WTC11 (cell line): ENCODE measurements around the gene GNLY. TPM values are rescaled to one million over a fixed set of nuclear protein-coding genes. Genes with fewer than 3 reads are reported as not detected.

ENCODE experiments used
- ATAC-seq: fragments of 200-7000 bp; cut with Tn5 transposase; 2 replicates; pipeline ENCODE4 v1.10.0; 2021; ENCODE audit warnings: mild to moderate bottlenecking, moderate library complexity
- CTCF ChIA-PET: fragments of 300-600 bp; sonication (Branson Sonifier 250); formaldehyde crosslinking; loops from one replicate; lab custom pipeline; 2021; ENCODE audit warnings: antibody characterized with exemption; lab: Charles Lee
- POLR2A ChIA-PET: fragments of 350-600 bp; sonication (Branson Sonifier 250); formaldehyde crosslinking; loops from one replicate; lab custom pipeline; 2021; ENCODE audit warnings: antibody characterized with exemption; lab: Charles Lee
- DNase-seq: peaks from one replicate; pipeline ENCODE4 v3.0.0; 2021; ENCODE audit warnings: low spot score
- H3K27ac Mint-ChIP-seq: 2 replicates; pipeline ENCODE4 v1.8.0; 2021; ENCODE audit warnings: mixed read lengths
- H3K27me3 Mint-ChIP-seq: 2 replicates; pipeline ENCODE4 v1.8.0; 2021; ENCODE audit warnings: low read depth, mild to moderate bottlenecking, moderate library complexity, mixed read lengths
- H3K36me3 Mint-ChIP-seq: 2 replicates; pipeline ENCODE4 v1.8.0; 2021; ENCODE audit warnings: mixed read lengths
- H3K4me1 Mint-ChIP-seq: 2 replicates; pipeline ENCODE4 v1.8.0; 2022; ENCODE audit warnings: mixed read lengths
- H3K4me3 Mint-ChIP-seq: 2 replicates; pipeline ENCODE4 v1.8.0; 2021; ENCODE audit warnings: mild to moderate bottlenecking, moderate library complexity, mixed read lengths
- H3K9me3 Mint-ChIP-seq: 2 replicates; pipeline ENCODE4 v1.8.0; 2021; ENCODE audit warnings: mixed read lengths
- CBFB ChIP-seq: sonication (generic); formaldehyde crosslinking; IDR thresholded peaks from 2 replicates; pipeline ENCODE4 v1.8.1; 2022; ENCODE audit warnings: mild to moderate bottlenecking, low read depth, missing genetic modification reagents
- CREB1 ChIP-seq: sonication (generic); formaldehyde crosslinking; IDR thresholded peaks from 2 replicates; pipeline ENCODE4 v1.8.0; 2023; ENCODE audit warnings: mild to moderate bottlenecking, missing genetic modification reagents
- MLX ChIP-seq: sonication (generic); formaldehyde crosslinking; IDR thresholded peaks from 2 replicates; pipeline ENCODE4 v1.8.1; 2023; ENCODE audit warnings: mild to moderate bottlenecking, missing genetic modification reagents, moderate library complexity
- MXD4 ChIP-seq: fragments of 250-450 bp; sonication (Bioruptor Pico); IDR thresholded peaks from 2 replicates; pipeline ENCODE4 v1.8.0; 2021; ENCODE audit warnings: mild to moderate bottlenecking, moderate library complexity, borderline replicate concordance
- MYBL2 ChIP-seq: sonication (generic); formaldehyde crosslinking; IDR thresholded peaks from 2 replicates; pipeline ENCODE4 v1.8.1; 2023; ENCODE audit warnings: mild to moderate bottlenecking, moderate library complexity, missing genetic modification reagents
- PRRX2 ChIP-seq: fragments of 250-450 bp; sonication (Bioruptor Pico); IDR thresholded peaks from 2 replicates; pipeline ENCODE4 v1.8.0; 2021; ENCODE audit warnings: mild to moderate bottlenecking
- SMAD3 ChIP-seq: sonication (generic); formaldehyde crosslinking; IDR thresholded peaks from 2 replicates; pipeline ENCODE4 v1.8.0; 2022; ENCODE audit warnings: missing genetic modification reagents, mild to moderate bottlenecking, borderline replicate concordance
- SMAD4 ChIP-seq: sonication (generic); formaldehyde crosslinking; IDR thresholded peaks from 2 replicates; pipeline ENCODE4 v1.8.0; 2022; ENCODE audit warnings: mild to moderate bottlenecking, missing genetic modification reagents
- SP1 ChIP-seq: sonication (generic); formaldehyde crosslinking; conservative IDR thresholded peaks from 2 replicates; pipeline ENCODE4 v1.8.1; 2022; ENCODE audit warnings: missing genetic modification reagents
- TCF7 ChIP-seq: sonication (generic); formaldehyde crosslinking; IDR thresholded peaks from 2 replicates; pipeline ENCODE4 v1.8.0; 2022; ENCODE audit warnings: mild to moderate bottlenecking, low read depth, missing genetic modification reagents, moderate library complexity
- ZBTB21 ChIP-seq: sonication (generic); formaldehyde crosslinking; IDR thresholded peaks from 2 replicates; pipeline ENCODE4 v1.8.1; 2023; ENCODE audit warnings: mild to moderate bottlenecking, missing genetic modification reagents, borderline replicate concordance
- ZMAT4 ChIP-seq: fragments of 250-450 bp; sonication (Bioruptor Pico); IDR thresholded peaks from 2 replicates; pipeline ENCODE4 v1.9.0; 2021; ENCODE audit warnings: mild to moderate bottlenecking
- ZNF416 ChIP-seq: fragments of 250-450 bp; sonication (Bioruptor Pico); IDR thresholded peaks from 2 replicates; pipeline ENCODE4 v1.9.0; 2021; ENCODE audit warnings: mild to moderate bottlenecking, inconsistent platforms
- ZNF512 ChIP-seq: sonication (generic); formaldehyde crosslinking; IDR thresholded peaks from 2 replicates; pipeline ENCODE4 v1.8.1; 2022; ENCODE audit warnings: missing genetic modification reagents, borderline replicate concordance
- total RNA-seq: library from RNA; stranded (reverse); gene quantifications from 3 replicates; pipeline ENCODE4 v1.2.3, GENCODE V29; 2021
- TF ChIP-seq, protein P1 (sequence below): fragments of 250-450 bp; sonication (Bioruptor Pico); conservative IDR thresholded peaks from 2 replicates; pipeline ENCODE4 v1.9.0; 2021; ENCODE audit warnings: mild to moderate bottlenecking
- TF ChIP-seq, protein P2 (sequence below): fragments of 200-600 bp; IDR thresholded peaks from 2 replicates; pipeline ENCODE4 v1.8.0; 2022; ENCODE audit warnings: antibody characterized with exemption
- TF ChIP-seq, protein P3 (sequence below): sonication (generic); formaldehyde crosslinking; IDR thresholded peaks from 2 replicates; pipeline ENCODE4 v1.8.1; 2023; ENCODE audit warnings: mild to moderate bottlenecking, missing genetic modification reagents, borderline replicate concordance
- TF ChIP-seq, protein P4 (sequence below): fragments of 250-450 bp; sonication (Bioruptor Pico); IDR thresholded peaks from 2 replicates; pipeline ENCODE4 v2.1.2; 2022; ENCODE audit warnings: mild to moderate bottlenecking, moderate library complexity

The GNLY gene
- total RNA-seq, 1 experiment from 2014 or later: not detected

GRCh38 chr2:85708641-85709040 is 14.5 kb downstream of the GNLY start:
- no peak for TF ChIP-seq PRRX2 (CRISPR knock-in tag)
- TF ChIP-seq CBFB (CRISPR knock-in tag): no peak
- TF ChIP-seq ZBTB21 (CRISPR knock-in tag): no peak
- TF ChIP-seq CREB1 (CRISPR knock-in tag): no peak
- TF ChIP-seq MYBL2: no peak
- TF ChIP-seq, protein P1, sequence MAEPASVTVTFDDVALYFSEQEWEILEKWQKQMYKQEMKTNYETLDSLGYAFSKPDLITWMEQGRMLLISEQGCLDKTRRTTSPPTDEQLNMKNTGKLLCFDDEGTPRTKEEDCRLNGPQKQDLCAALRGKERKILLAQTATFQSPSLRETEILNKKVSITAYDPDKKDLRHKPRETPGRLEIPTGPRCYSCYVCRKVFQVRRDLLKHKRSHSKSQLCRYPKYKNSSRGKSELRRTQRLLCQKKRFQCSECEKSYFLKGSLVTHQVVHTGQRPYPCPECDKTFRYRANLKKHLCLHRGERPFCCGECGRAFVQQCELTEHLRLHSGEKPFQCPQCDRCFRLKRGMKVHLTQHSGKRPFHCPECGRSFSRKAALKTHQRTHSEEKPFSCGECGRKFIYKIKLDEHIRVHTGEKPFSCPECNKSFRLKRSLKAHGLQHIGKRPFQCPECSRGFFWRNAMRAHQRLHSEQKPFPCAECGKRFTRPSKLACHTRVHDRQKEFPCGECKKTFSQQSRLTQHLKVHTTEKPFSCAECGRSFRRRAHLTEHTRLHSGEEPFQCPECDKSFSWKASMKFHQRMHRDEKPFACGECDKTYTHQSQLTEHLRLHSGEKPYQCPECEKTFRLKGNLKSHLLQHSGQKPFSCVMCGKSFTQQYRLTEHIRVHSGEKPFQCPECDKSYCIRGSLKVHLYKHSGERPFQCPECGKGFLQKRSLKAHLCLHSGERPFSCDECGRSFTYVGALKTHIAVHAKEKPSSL (CRISPR knock-in tag): no peak
- TF ChIP-seq SMAD4 (CRISPR knock-in tag): no peak
- TF ChIP-seq TCF7 (CRISPR knock-in tag): no peak
- no peak for TF ChIP-seq ZMAT4 (CRISPR knock-in tag)
- TF ChIP-seq, protein P2, sequence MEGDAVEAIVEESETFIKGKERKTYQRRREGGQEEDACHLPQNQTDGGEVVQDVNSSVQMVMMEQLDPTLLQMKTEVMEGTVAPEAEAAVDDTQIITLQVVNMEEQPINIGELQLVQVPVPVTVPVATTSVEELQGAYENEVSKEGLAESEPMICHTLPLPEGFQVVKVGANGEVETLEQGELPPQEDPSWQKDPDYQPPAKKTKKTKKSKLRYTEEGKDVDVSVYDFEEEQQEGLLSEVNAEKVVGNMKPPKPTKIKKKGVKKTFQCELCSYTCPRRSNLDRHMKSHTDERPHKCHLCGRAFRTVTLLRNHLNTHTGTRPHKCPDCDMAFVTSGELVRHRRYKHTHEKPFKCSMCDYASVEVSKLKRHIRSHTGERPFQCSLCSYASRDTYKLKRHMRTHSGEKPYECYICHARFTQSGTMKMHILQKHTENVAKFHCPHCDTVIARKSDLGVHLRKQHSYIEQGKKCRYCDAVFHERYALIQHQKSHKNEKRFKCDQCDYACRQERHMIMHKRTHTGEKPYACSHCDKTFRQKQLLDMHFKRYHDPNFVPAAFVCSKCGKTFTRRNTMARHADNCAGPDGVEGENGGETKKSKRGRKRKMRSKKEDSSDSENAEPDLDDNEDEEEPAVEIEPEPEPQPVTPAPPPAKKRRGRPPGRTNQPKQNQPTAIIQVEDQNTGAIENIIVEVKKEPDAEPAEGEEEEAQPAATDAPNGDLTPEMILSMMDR: no peak
- TF ChIP-seq, protein P3, sequence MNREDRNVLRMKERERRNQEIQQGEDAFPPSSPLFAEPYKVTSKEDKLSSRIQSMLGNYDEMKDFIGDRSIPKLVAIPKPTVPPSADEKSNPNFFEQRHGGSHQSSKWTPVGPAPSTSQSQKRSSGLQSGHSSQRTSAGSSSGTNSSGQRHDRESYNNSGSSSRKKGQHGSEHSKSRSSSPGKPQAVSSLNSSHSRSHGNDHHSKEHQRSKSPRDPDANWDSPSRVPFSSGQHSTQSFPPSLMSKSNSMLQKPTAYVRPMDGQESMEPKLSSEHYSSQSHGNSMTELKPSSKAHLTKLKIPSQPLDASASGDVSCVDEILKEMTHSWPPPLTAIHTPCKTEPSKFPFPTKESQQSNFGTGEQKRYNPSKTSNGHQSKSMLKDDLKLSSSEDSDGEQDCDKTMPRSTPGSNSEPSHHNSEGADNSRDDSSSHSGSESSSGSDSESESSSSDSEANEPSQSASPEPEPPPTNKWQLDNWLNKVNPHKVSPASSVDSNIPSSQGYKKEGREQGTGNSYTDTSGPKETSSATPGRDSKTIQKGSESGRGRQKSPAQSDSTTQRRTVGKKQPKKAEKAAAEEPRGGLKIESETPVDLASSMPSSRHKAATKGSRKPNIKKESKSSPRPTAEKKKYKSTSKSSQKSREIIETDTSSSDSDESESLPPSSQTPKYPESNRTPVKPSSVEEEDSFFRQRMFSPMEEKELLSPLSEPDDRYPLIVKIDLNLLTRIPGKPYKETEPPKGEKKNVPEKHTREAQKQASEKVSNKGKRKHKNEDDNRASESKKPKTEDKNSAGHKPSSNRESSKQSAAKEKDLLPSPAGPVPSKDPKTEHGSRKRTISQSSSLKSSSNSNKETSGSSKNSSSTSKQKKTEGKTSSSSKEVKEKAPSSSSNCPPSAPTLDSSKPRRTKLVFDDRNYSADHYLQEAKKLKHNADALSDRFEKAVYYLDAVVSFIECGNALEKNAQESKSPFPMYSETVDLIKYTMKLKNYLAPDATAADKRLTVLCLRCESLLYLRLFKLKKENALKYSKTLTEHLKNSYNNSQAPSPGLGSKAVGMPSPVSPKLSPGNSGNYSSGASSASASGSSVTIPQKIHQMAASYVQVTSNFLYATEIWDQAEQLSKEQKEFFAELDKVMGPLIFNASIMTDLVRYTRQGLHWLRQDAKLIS: no peak
- TF ChIP-seq MLX (CRISPR knock-in tag): no peak
- no peak for TF ChIP-seq ZNF416 (CRISPR knock-in tag)
- no peak for TF ChIP-seq MXD4 (CRISPR knock-in tag)
- TF ChIP-seq, all 79 proteins: peak for 0
- H3K4me1 Mint-ChIP-seq: peaks cover 5% of the 10 kb centered on the region; the same call in 1 of the 2 replicates
- CTCF ChIA-PET: interaction anchor here (1.1 to 4.3 kb wide), 6 partner anchors 11 to 110 kb away, joined by 3 to 42 read pairs (median 10); no protein-coding TSS in a partner anchor

GRCh38 chr2:85709401-85709811 is 15.2 kb downstream of the GNLY start:
- Mint-ChIP-seq H3K36me3 (no peaks in the 10 kb centered on the region), H3K9me3 (no peaks in the 10 kb centered on the region), H3K27me3 (peaks cover 12% of the 10 kb centered on the region), H3K27ac (no peak overlapping the region), H3K4me1 (peaks cover 5% of the 10 kb centered on the region; the same call in 1 of the 2 replicates), H3K4me3 (no peak overlapping the region)
- ChIA-PET CTCF (interaction anchor here (1.1 to 4.1 kb wide), 4 partner anchors 10 to 105 kb away, joined by 3 to 26 read pairs (median 10); no protein-coding TSS in a partner anchor), POLR2A (no interaction called here)
- DNase-seq (no peak), ATAC-seq (no peak)
- TF ChIP-seq SMAD3 (CRISPR knock-in tag): no peak
- TF ChIP-seq, protein P4, sequence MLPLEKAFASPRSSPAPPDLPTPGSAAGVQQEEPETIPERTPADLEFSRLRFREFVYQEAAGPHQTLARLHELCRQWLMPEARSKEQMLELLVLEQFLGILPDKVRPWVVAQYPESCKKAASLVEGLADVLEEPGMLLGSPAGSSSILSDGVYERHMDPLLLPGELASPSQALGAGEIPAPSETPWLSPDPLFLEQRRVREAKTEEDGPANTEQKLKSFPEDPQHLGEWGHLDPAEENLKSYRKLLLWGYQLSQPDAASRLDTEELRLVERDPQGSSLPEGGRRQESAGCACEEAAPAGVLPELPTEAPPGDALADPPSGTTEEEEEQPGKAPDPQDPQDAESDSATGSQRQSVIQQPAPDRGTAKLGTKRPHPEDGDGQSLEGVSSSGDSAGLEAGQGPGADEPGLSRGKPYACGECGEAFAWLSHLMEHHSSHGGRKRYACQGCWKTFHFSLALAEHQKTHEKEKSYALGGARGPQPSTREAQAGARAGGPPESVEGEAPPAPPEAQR (CRISPR knock-in tag): no peak
- TF ChIP-seq CBFB (CRISPR knock-in tag): no peak
- no peak for TF ChIP-seq SP1 (CRISPR knock-in tag)
- no peak for TF ChIP-seq ZNF512 (CRISPR knock-in tag)

More at GRCh38 chr2:85708641-85709040, 14.5 kb downstream of the GNLY start:
- ATAC-seq (no peak), DNase-seq (no peak)
- no peaks in the 10 kb centered on the region for H3K9me3 Mint-ChIP-seq
- POLR2A ChIA-PET: no interaction called here
- H3K27me3 Mint-ChIP-seq: peaks cover 12% of the 10 kb centered on the region
- H3K4me3 Mint-ChIP-seq: no peak overlapping the region
- no peaks in the 10 kb centered on the region for H3K36me3 Mint-ChIP-seq
- H3K27ac Mint-ChIP-seq: no peak overlapping the region
